H9 (cell line): Measurements from ENCODE around the gene AP4E1. TPM values are rescaled to one million over a fixed set of nuclear protein-coding genes. Genes with fewer than 3 reads are reported as not detected.

Source experiments
- DNase-seq: peaks from one replicate; pipeline ENCODE4 v3.0.0-alpha.2; 2017
- H2AFZ ChIP-seq: one replicate; pipeline ENCODE4 v1.6.1; 2013; ENCODE audit warnings: mild to moderate bottlenecking, low read length, control low read depth, moderate library complexity
- H2AK5ac ChIP-seq: 2 replicates; pipeline ENCODE4 v1.6.1; 2013; ENCODE audit warnings: low read length, control low read depth, mixed read lengths; ENCODE audit not compliant: insufficient read length
- H2BK120ac ChIP-seq: one replicate; pipeline ENCODE4 v1.6.1; 2013; ENCODE audit warnings: low read depth, mild to moderate bottlenecking, low read length, control low read depth, inconsistent platforms; ENCODE audit not compliant: poor library complexity, severe bottlenecking
- H2BK12ac ChIP-seq: 2 replicates; pipeline ENCODE4 v1.6.1; 2013; ENCODE audit warnings: low read length, control low read depth, mixed read lengths, low read depth; ENCODE audit not compliant: insufficient read length
- H2BK15ac ChIP-seq: 2 replicates; pipeline ENCODE4 v1.6.1; 2013; ENCODE audit warnings: low read depth, low read length, control low read depth
- H2BK20ac ChIP-seq: one replicate; pipeline ENCODE4 v1.6.1; 2013; ENCODE audit warnings: low read depth, mild to moderate bottlenecking, low read length, control low read depth, inconsistent platforms; ENCODE audit not compliant: poor library complexity, severe bottlenecking
- H2BK5ac ChIP-seq: 2 replicates; pipeline ENCODE4 v1.6.1; 2013; ENCODE audit warnings: low read length, control low read depth, mixed read lengths; ENCODE audit not compliant: insufficient read length
- H3K14ac ChIP-seq: 2 replicates; pipeline ENCODE4 v1.6.1; 2013; ENCODE audit warnings: low read length, control low read depth; ENCODE audit not compliant: insufficient read depth
- H3K18ac ChIP-seq: 2 replicates; pipeline ENCODE4 v1.6.1; 2013; ENCODE audit warnings: low read depth, mild to moderate bottlenecking, mixed read lengths, low read length, control low read depth; ENCODE audit not compliant: insufficient read length
- H3K23ac ChIP-seq: 2 replicates; pipeline ENCODE4 v1.6.1; 2013; ENCODE audit warnings: low read length, control low read depth, mixed read lengths, low read depth; ENCODE audit not compliant: insufficient read length
- H3K23me2 ChIP-seq: 2 replicates; pipeline ENCODE4 v1.6.1; 2013; ENCODE audit warnings: low read depth, mild to moderate bottlenecking, mixed read lengths, low read length, control low read depth; ENCODE audit not compliant: insufficient read length, poor library complexity, severe bottlenecking
- H3K27ac ChIP-seq: 2 replicates; pipeline ENCODE4 v1.5.1; 2013; ENCODE audit warnings: low read length, control low read depth, mixed read lengths, low read depth; ENCODE audit not compliant: insufficient read length
- H3K27me3 ChIP-seq: 2 replicates; pipeline ENCODE4 v1.6.1; 2013; ENCODE audit warnings: low read length, control low read depth, inconsistent platforms; ENCODE audit not compliant: insufficient read depth
- H3K4ac ChIP-seq: 2 replicates; pipeline ENCODE4 v1.6.1; 2013; ENCODE audit warnings: low read depth, mild to moderate bottlenecking, control low read depth, inconsistent platforms, low read length, moderate library complexity
- H3K4me1 ChIP-seq: 2 replicates; pipeline ENCODE4 v1.6.1; 2013; ENCODE audit warnings: low read length, control low read depth, inconsistent platforms; ENCODE audit not compliant: insufficient read depth
- H3K4me2 ChIP-seq: 2 replicates; pipeline ENCODE4 v1.6.1; 2013; ENCODE audit warnings: low read length, control low read depth, mixed read lengths; ENCODE audit not compliant: insufficient read length, insufficient read depth
- H3K56ac ChIP-seq: 2 replicates; pipeline ENCODE4 v1.6.1; 2013; ENCODE audit warnings: low read depth, mild to moderate bottlenecking, mixed read lengths, low read length, control low read depth; ENCODE audit not compliant: insufficient read length
- H3K79me1 ChIP-seq: 2 replicates; pipeline ENCODE4 v1.6.1; 2013; ENCODE audit warnings: low read depth, mild to moderate bottlenecking, moderate library complexity, low read length, control low read depth, inconsistent platforms; ENCODE audit not compliant: insufficient read depth, poor library complexity, severe bottlenecking
- H3K79me2 ChIP-seq: 2 replicates; pipeline ENCODE4 v1.6.1; 2013; ENCODE audit warnings: low read length, control low read depth, inconsistent platforms; ENCODE audit not compliant: insufficient read depth
- H3K9ac ChIP-seq: 2 replicates; pipeline ENCODE4 v1.6.1; 2013; ENCODE audit warnings: low read length, control low read depth, mixed read lengths; ENCODE audit not compliant: insufficient read length; ENCODE audit errors: extremely low read depth
- H3K9me3 ChIP-seq: one replicate; pipeline ENCODE4 v1.6.1; 2013; ENCODE audit warnings: low read depth, low read length, inconsistent platforms; ENCODE audit not compliant: control insufficient read depth
- H3T11ph ChIP-seq: one replicate; pipeline ENCODE4 v1.6.1; 2013; ENCODE audit warnings: mild to moderate bottlenecking, low read length, control low read depth, inconsistent platforms
- H4K20me1 ChIP-seq: one replicate; pipeline ENCODE4 v1.6.1; 2013; ENCODE audit not compliant: control insufficient read depth, insufficient read length, insufficient read depth
- H4K5ac ChIP-seq: 2 replicates; pipeline ENCODE4 v1.6.1; 2013; ENCODE audit warnings: low read depth, mild to moderate bottlenecking, mixed read lengths, low read length, control low read depth; ENCODE audit not compliant: insufficient read length
- H4K8ac ChIP-seq: replicated peaks from 2 replicates; pipeline ENCODE4 v1.6.1; 2013; ENCODE audit warnings: low read length, control low read depth, mixed read lengths, low read depth; ENCODE audit not compliant: insufficient read length
- H4K91ac ChIP-seq: 2 replicates; pipeline ENCODE4 v1.6.1; 2013; ENCODE audit warnings: low read depth, mild to moderate bottlenecking, moderate library complexity, mixed read lengths, low read length, control low read depth; ENCODE audit not compliant: insufficient read length
- H3K27ac Mint-ChIP-seq, 3 experiments: 2 replicates in 2 of 3; 3 replicates in 1 of 3; pipeline ENCODE4 v1.8.0; 2020 to 2021; ENCODE audit warnings: mixed read lengths in 3 of 3, mild to moderate bottlenecking in 1 of 3, moderate library complexity in 1 of 3
- H3K27me3 Mint-ChIP-seq: 2 replicates; pipeline ENCODE4 v1.8.0; 2021; ENCODE audit warnings: low read depth, mild to moderate bottlenecking, moderate library complexity, mixed read lengths
- H3K36me3 Mint-ChIP-seq, 3 experiments: 2 replicates in 2 of 3; 3 replicates in 1 of 3; pipeline ENCODE4 v1.8.0; 2020 to 2021; ENCODE audit warnings: low read depth in 3 of 3, mixed read lengths in 3 of 3; ENCODE audit not compliant: insufficient read depth in 1 of 3
- H3K4me1 Mint-ChIP-seq, 2 experiments: 2 replicates each; pipeline ENCODE4 v1.8.0; 2020; ENCODE audit warnings: mixed read lengths in 2 of 2
- H3K4me3 Mint-ChIP-seq, 2 experiments: 2 replicates in 1 of 2; 3 replicates in 1 of 2; pipeline ENCODE4 v1.8.0; 2020 to 2021; ENCODE audit warnings: mild to moderate bottlenecking in 2 of 2, mixed read lengths in 2 of 2, moderate library complexity in 1 of 2
- H3K9me3 Mint-ChIP-seq, 2 experiments: 2 replicates in 1 of 2; 3 replicates in 1 of 2; pipeline ENCODE4 v1.8.0; 2020; ENCODE audit warnings: mild to moderate bottlenecking in 2 of 2, mixed read lengths in 2 of 2, moderate library complexity in 1 of 2
- CTCF ChIP-seq: fragments of 200-600 bp; sonication (generic); conservative IDR thresholded peaks from 3 replicates; pipeline ENCODE4 v1.8.0; 2021; ENCODE audit warnings: antibody characterized with exemption, mild to moderate bottlenecking
- WGBS: extraction: QIAGEN DNeasy Blood & Tissue Kit; methylation state at CpG from one replicate; pipeline ENCODE4 v1.1.7; 2013; ENCODE audit warnings: missing lambda C conversion rate, low lambda C conversion rate, mixed read lengths; ENCODE audit not compliant: insufficient read length; ENCODE audit errors: extremely low coverage; 5-methylcytosine and 5-hydroxymethylcytosine counted together
- total RNA-seq: library from RNA; stranded (reverse); gene quantifications from 2 replicates; pipeline ENCODE4 v1.2.1, GENCODE V29; 2021

Gene AP4E1
- total RNA-seq, 1 experiment from 2014 or later: 13.8 TPM

GRCh38 chr15:51025454-51025846 is 117.0 kb downstream of the AP4E1 start:
- Mint-ChIP-seq H3K4me1 (no peaks in the 10 kb centered on the region), H3K4me3 (no peak overlapping the region), H3K9me3 (peaks cover 9 to 15% of the 10 kb centered on the region in 2 experiments; a peak in 4 of 5 replicates), H3K36me3 (peaks cover 0 to 7% (median 0%) of the 10 kb centered on the region in 3 experiments; a peak in 2 of 7 replicates), H3K27ac (no peak overlapping the region), H3K27me3 (peaks cover 1% of the 10 kb centered on the region; the same call in 1 of the 2 replicates)
- no peak overlapping the region for H2BK15ac ChIP-seq
- H2AFZ ChIP-seq: no peak overlapping the region
- no peak overlapping the region for H2BK20ac ChIP-seq
- H3K27ac ChIP-seq: no peak overlapping the region
- DNase-seq: no peak
- H4K5ac ChIP-seq: no peak overlapping the region
- WGBS: no CpG with 5 or more reads among the region's 3 CpGs
- no peak for TF ChIP-seq CTCF
- H3K4me2 ChIP-seq: no peak overlapping the region
- H2AK5ac ChIP-seq: no peak overlapping the region
- H4K91ac ChIP-seq: no peak overlapping the region
- H3K4me1 ChIP-seq: no peaks in the 10 kb centered on the region
- no peak overlapping the region for H3K4ac ChIP-seq
- no peak overlapping the region for H4K8ac ChIP-seq
- H3T11ph ChIP-seq: no peak overlapping the region
- H4K20me1 ChIP-seq: no peaks in the 10 kb centered on the region
- no peaks in the 10 kb centered on the region for H3K9me3 ChIP-seq
- no peak overlapping the region for H3K56ac ChIP-seq
- no peaks in the 10 kb centered on the region for H3K27me3 ChIP-seq
- no peaks in the 10 kb centered on the region for H3K79me2 ChIP-seq
- H3K9ac ChIP-seq: no peak overlapping the region
- no peak overlapping the region for H2BK120ac ChIP-seq
- no peak overlapping the region for H3K23ac ChIP-seq
- H3K18ac ChIP-seq: no peak overlapping the region
- no peaks in the 10 kb centered on the region for H3K79me1 ChIP-seq
- no peak overlapping the region for H3K14ac ChIP-seq
- no peak overlapping the region for H2BK12ac ChIP-seq
- H3K23me2 ChIP-seq: peaks cover 2% of the 10 kb centered on the region
- H2BK5ac ChIP-seq: no peak overlapping the region
